ACHN (cell line): ENCODE results near the gene NKTR.
"Not testable (repeated sequence)": the region's sequence is repeated elsewhere in the genome, so short reads cannot be mapped to it uniquely, and the experiment has no call there.

ENCODE experiments used
- DNase-seq: peaks from one replicate; pipeline ENCODE4 v3.0.0-alpha.2; 2015
- in situ Hi-C: cut with HindIII; loops from 2 replicates; pipeline ENCODE4 v1.10.0; 2017; ENCODE audit warnings: low sequenced_read_pairs, low pct_ligation_motif_present, low pct_unique_long_range_greater_than_20kb

Gene NKTR

GRCh38 chr3:42590989-42591756 lies 9.3 kb upstream of the NKTR start:
- in situ Hi-C loops: no loop called here
- DNase-seq: no peak

DNA sequence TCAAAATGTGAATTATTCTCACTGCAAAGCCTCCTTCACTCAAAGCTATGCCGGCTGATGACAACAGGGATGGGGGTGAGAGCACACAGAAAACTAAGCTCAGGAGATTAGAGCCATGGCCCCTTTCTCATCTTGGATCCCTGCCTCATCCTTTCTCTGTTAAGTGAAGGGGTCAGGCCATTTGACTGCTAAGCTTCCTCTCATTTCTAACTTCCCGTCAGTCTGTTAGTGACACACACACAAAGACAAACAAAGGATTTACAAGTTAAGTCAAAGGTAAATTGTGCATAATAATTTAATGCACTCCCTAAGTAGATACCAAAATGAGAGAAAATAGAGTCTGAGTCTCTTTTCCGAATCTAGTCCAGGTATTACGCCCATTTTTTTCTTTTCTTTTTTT lies 8.7 kb upstream of the NKTR start:
- no peak for DNase-seq
- in situ Hi-C loops: no loop called here

GRCh38 chr3:42593635-42594034 lies 6.9 kb upstream of the NKTR start:
- in situ Hi-C loops: no loop called here
- no peak for DNase-seq

DNA sequence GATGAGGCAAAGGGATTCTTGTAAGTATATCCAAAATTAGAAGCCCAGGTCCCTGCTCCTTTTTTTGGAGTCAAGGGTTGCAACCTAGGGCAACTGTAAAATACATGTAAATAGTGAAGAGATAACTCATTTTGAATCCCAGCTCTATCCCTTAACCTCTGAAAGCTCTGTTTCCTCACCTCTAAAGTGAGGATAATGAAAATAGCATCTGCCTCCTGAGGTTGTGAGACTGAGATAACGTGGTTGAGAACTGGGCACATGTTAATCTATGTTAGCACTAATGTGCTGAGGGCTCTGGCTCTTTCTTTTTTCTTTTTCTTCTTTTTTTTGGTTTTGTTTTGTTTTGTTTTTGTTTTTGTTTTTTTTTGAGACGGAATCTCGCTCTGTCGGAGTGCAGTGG lies 4.8 kb upstream of the NKTR start:
- in situ Hi-C loops: no loop called here
- DNase-seq: no peak

DNA sequence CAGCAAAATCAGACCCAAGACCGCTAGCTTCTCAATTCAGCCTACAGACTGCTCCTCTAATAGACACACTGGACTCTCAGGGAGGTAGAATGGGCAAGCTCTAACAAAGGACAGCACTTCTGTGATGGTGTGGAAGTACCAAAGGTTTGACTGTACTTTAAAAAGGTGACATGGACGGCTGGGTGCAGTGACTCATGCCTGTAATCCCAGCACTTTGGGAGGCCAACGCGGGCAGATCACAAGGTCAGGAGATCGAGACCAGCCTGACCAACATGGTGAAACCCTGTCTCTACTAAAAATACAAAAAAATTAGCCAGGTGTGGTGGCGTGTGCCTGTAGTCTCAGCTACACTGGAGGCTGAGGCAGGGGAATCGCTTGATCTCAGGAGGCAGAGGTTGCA lies 3.4 kb upstream of the NKTR start:
- DNase-seq, in situ Hi-C loops: not testable (repeated sequence)

GRCh38 chr3:42600958-42601675 lies 631 bp downstream of the NKTR start:
- peak; percentile 77 for DNase-seq
- in situ Hi-C loops: no loop called here

DNA sequence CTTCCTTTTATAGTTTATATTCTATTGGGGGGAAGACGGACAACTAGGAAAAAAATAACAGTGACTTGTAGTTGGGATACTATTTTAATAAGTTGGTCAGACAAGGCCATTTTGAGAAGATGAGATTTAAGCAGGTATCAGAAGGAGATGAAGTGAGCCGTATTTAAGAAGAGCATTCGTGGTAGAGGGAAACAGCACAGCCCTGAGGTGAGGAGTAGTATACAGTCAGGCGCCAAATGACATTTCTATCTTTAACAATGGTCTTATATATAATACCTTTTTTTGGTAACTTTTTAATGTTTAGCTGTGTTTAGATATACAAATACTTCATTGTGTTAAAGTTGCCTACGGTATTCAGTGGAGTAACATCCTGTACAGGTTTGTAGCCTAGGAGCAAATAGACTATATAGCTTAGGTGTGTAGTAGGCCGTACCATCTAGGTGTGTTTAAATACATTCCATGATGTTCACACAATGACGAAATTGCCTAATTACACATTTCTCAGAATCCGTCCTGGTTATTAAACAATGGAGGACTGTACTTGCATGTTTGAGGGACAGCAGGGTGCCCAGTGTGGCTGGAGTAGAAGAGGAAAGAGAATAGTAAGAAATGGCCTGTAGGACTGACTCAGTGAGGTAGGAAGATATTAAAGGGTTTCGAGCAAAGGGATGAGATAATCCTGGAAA lies 1.6 kb downstream of the NKTR start:
- DNase-seq: no peak
- in situ Hi-C loops: no loop called here

GRCh38 chr3:42602961-42603360 lies 2.5 kb downstream of the NKTR start:
- in situ Hi-C loops: no loop called here
- no peak for DNase-seq

DNA sequence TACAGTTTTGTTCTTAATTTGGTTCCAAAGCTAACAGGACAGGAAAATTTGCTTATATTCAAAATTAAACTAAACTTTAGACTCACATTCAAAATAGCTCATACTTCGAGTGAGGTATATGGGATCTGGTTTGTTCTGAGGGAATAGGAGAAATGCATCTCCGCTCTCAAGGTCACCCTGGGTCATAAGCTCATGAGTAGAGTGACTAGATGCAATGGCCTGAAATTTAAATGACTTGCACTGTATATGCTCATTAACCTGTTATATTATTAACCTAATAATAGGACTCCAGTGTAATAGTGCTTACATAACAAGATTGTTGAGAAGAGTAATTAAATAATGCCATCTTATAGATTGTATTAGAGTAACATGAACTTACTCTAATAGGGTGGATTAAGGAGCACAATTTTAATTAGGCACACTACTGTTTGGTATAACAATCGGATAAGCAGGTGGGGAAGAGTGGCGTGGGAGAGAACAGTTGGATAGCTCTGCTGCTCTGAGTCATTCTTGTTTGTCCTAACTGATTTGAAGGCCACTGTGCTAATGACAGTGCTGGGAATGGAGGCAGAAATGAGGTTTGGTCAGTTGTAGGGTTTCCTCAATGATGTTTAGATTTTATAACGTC lies 5.2 kb downstream of the NKTR start:
- in situ Hi-C loops: no loop called here
- DNase-seq: no peak

DNA sequence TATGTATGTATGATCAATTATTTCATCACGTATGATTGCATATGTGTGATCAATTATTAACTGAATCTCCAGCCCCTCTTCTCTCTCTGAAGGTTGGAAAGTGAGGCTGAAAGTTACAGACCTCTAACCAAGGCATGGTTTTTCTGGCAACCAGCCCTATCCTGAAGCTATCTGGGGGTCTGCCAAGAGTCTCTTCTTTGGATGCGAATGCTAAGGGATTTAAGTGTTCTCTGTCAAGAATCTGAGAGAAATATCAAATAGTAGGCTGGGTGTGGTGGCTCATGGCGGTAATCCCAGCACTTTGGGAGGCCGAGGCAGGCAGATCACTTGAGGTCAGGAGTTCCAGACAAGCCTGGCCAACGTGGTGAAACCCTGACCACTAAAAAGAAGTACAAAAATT lies 8.1 kb downstream of the NKTR start:
- DNase-seq: no peak
- in situ Hi-C loops: no loop called here

DNA sequence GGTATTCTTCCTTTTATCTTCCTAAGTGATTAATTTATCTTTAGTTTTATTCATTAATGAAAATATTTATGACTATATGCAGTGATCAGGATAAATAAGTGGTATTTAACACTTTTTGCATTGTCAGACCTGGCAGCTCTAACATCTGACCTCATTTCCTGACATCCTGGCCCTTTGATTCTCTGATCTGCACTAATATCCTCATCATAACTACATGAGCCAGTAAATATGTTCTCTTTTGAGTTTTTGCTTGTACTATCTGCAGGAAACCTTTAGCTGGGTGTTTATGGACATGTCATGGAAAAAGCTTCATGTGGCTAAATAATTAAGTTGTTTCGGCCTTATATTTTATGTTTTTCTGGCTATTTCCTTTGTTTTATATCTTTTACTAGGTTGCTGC lies 10.5 kb downstream of the NKTR start:
- DNase-seq: no peak
- in situ Hi-C loops: no loop called here

DNA sequence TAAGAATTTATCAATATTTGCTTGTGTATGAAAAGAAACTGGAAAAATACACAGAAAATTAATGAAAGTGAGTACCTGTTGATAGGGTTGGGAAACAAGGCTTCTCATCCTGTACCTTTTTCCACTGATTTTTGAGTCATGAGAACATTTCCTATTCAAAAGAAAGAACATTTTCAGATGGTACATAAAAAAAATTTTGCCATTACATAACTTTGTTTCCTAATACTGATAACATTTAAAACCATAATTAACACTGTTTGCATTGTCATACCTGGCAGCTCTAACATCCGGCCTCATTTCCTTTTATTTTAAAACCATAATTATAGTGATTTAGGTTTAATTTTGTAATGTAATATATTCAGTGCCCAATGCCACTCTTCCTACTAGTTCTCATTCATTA lies 11.7 kb downstream of the NKTR start:
- no peak for DNase-seq
- in situ Hi-C loops: no loop called here

- DNase-seq: no peak
- in situ Hi-C loops: no loop called here
Observed at GRCh38 chr3:42612928-42613327, 12.4 kb downstream of the NKTR start.

DNA sequence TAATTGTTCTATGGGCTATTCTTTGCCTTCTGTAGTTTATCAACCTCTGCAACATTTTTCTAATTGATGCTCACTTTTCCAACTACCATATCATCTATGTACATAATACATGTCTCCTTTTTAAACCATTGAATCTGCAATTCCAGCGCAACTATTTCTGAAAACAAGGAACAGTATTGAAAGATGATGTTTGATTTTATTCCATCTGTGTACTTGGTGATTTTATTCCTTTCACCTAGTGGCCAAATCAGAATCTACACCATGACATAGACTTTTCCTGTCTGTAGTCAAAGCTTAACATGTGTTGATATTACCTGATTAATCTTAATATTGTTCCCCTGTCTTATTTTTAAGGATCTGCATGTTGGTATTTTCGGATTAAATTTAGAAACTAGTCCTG lies 13.0 kb downstream of the NKTR start:
- DNase-seq: peak; percentile 33

GRCh38 chr3:42631620-42632019 lies 31.1 kb downstream of the NKTR start:
- DNase-seq: no peak
- in situ Hi-C loops: no loop called here

More for the DNA sequence above, 13.0 kb downstream of the NKTR start:
- in situ Hi-C loops: no loop called here

DNA sequence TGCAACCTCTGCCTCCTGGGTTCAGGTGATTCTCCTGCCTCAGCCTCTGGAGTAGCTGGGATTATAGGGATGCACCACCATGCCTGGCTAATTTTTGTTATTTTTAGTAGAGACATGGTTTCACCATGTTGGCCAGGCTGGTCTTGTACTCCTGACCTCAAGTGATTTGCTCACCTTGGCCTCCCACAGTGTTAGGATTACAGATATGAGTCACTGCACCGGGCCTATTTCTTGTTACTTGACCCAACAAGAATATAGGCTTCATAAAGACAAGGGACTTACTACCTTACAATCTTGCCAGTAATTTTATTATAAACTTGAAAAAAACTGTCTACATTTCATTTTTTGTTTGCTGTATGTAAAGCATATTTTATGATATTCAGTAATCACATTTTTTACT lies 31.7 kb downstream of the NKTR start:
- in situ Hi-C loops: no loop called here

DNA sequence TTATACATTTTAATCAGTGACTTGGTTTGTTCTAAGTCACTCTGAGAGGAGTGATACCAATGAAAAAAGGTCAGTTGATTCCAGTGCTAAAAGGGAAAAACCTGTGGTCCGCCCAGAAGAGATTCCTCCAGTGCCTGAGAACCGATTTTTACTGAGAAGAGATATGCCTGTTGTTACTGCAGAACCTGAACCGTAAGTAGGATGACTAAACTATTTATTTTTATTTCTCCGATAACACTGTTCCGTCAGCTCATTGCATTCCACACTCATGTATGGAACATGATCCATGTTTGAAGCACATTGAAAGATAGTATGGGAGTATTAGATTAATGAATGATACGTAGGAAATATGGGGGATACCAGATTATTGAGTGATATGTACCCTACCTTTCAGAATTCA lies 33.1 kb downstream of the NKTR start:
- in situ Hi-C loops: no loop called here
- DNase-seq: no peak

More for the DNA sequence above, 31.7 kb downstream of the NKTR start:
- DNase-seq: peak; percentile 16

DNA sequence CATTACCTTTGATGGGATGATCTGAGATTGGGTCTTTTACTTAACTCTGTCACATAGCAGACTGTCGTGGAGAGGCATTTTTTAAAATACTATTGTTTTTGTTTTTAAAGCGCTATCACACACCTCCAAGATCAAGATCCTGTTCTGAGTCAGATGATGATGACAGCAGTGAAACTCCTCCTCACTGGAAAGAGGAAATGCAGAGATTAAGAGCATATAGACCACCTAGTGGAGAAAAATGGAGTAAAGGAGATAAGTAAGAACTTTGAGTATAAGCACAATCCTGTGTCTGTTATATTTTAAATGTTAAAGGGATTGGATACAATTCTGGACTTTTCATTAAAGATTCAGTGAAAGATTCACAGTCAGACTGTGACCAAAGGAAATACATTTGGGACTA lies 34.6 kb downstream of the NKTR start:
- peak; percentile 53 for DNase-seq
- in situ Hi-C loops: no loop called here

DNA sequence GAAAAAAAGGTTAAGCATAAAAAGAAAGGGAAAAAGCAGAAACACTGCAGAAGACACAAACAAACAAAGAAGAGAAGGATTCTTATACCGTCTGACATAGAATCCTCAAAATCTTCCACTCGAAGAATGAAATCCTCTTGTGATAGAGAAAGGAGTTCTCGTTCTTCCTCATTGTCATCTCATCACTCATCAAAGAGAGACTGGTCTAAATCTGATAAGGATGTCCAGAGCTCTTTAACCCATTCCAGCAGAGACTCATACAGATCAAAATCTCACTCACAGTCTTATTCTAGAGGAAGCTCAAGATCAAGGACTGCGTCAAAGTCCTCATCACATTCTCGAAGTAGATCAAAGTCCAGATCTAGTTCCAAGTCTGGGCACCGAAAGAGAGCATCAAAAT lies 36.5 kb downstream of the NKTR start:
- DNase-seq: no peak
- in situ Hi-C loops: no loop called here
